Sigmoid colon (tissue), 4 donors: ENCODE measurements around the gene N4BP2.

Experiments
- CTCF ChIP-seq, 4 experiments: fragments of 450-650 bp in 3 of 4; fragments of 200-600 bp in 1 of 4; IDR thresholded peaks; one replicate each; pipeline ENCODE4 v1.5.1; 2016 to 2019; ENCODE audit warnings: antibody characterized with exemption in 4 of 4, mild to moderate bottlenecking in 3 of 4, moderate library complexity in 2 of 4
- EP300 ChIP-seq, 4 donors: sonication (generic); formaldehyde crosslinking; IDR thresholded peaks; one replicate each; pipeline ENCODE4 v1.6.1; 2017; ENCODE audit warnings: antibody characterized with exemption in 4 of 4
- POLR2A ChIP-seq, 2 donors: fragments of 450-650 bp; IDR thresholded peaks; one replicate each; pipeline ENCODE4 v1.6.1; 2016; ENCODE audit warnings: antibody characterized with exemption in 2 of 2, mild to moderate bottlenecking in 2 of 2, moderate library complexity in 2 of 2
- POLR2AphosphoS5 ChIP-seq, 4 donors: sonication (generic); formaldehyde crosslinking; IDR thresholded peaks; one replicate each; pipeline ENCODE4 v1.6.1; 2017; ENCODE audit warnings: antibody characterized with exemption in 4 of 4

DNA sequence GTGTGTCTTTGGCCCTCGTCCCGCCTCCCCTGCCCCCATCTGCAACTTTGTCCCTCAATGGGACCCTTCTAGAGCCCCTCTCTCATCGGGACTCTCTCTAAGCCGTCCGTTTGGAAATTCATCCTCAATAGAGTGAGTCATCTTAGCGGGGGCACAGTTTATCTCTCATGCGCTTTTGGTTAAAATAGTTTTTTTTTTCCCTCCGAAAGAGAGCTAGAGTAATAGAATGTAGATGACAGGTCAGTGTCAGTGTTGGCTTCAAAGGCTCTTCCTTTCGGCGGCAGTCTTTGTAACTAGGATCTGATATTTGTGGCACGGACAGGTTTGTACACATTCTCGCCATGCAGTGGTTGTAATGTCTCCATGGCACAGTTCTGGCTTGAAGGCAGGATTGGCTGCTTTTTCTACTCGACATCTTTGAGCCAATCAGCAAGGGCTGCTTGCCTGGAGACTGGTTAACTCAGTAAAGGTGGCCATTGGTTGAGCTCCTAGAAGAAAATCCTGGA is 989 bp downstream of the N4BP2 start:
- TF ChIP-seq CTCF (IDR thresholded peaks at IDR 0.05) (no peak), POLR2AphosphoS5 (IDR thresholded peaks at IDR 0.05) (peak; percentile 45 to 90 (median 76)), POLR2A (IDR thresholded peaks at IDR 0.05) (no peak), EP300 (IDR thresholded peaks at IDR 0.05) (no peak)
